Measurements from ENCODE around the gene PDE5A. TPM values are rescaled to one million over a fixed set of nuclear protein-coding genes. Genes with fewer than 3 reads are reported as not detected.

PDE5A gene
- total RNA-seq, 6 experiments from 2014 or later, result 0.56 to 2.4 (median 0.91) TPM

DNA sequence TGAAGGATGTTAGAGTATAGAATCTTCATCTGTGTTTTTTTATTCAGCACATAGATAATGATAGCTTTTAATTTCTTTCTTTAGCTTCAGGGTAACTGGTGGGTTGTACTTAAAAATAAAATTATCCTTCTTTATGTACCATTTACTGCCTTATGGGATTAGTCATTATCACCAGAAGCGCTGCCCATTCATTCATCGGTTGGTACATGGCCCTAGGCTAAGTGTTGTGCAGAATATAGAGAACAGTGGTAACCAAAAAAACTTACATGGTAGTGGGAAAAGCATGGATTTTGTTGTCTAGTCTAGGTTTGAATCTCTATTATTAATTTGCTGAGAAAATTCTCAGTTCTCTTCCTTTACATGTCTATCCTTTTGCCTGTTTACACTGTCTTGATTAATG, 43.5 kb upstream of the PDE5A start:
- Histone ChIP-seq H3K9me3 (no peaks in the 10 kb centered on the region), H3K4me1 (no peaks in the 10 kb centered on the region), H3K27me3 (no peaks in the 10 kb centered on the region), H3K36me3 (no peaks in the 10 kb centered on the region), H3K4me3 (no peak overlapping the region), H3K27ac (no peak overlapping the region)
- TF ChIP-seq POLR2A (IDR thresholded peaks at IDR 0.05), result no peak
- TF ChIP-seq, protein P1, sequence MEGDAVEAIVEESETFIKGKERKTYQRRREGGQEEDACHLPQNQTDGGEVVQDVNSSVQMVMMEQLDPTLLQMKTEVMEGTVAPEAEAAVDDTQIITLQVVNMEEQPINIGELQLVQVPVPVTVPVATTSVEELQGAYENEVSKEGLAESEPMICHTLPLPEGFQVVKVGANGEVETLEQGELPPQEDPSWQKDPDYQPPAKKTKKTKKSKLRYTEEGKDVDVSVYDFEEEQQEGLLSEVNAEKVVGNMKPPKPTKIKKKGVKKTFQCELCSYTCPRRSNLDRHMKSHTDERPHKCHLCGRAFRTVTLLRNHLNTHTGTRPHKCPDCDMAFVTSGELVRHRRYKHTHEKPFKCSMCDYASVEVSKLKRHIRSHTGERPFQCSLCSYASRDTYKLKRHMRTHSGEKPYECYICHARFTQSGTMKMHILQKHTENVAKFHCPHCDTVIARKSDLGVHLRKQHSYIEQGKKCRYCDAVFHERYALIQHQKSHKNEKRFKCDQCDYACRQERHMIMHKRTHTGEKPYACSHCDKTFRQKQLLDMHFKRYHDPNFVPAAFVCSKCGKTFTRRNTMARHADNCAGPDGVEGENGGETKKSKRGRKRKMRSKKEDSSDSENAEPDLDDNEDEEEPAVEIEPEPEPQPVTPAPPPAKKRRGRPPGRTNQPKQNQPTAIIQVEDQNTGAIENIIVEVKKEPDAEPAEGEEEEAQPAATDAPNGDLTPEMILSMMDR (IDR thresholded peaks at IDR 0.05), result no peak
- WGBS (ENCODE audit: insufficient coverage, low coverage, low lambda C conversion rate, missing lambda C conversion rate), result 95% methylated on average over 2 of the region's 2 CpGs
- intact Hi-C loops (cut with DNase I), result no loop called here
- ATAC-seq (no peak), DNase-seq (no peak)

DNA sequence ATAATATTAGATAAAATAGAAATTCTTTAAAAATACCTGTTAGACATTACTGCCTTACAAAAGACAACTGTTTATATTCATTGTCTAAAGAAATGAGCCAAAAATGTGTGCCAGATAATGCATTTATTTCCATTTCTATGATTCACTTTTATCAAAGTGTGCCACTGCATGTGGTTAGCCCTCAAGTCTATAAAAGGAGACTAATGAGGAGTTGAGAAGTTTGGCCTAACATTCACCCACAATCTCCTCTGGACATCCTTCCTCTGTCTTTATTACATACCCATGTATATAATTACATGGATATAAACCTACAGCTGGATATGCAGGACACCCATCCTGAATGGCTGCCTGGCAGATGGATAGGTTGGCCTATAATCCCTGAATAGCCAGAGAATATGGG, 42.6 kb upstream of the PDE5A start:
- no peak overlapping the region for H3K27ac ChIP-seq
- intact Hi-C loops (cut with DNase I), result no loop called here
- ATAC-seq (no peak), DNase-seq (no peak)
- no peaks in the 10 kb centered on the region for H3K4me1 ChIP-seq
- no peak for TF ChIP-seq POLR2A (IDR thresholded peaks at IDR 0.05)
- TF ChIP-seq, protein P1 (IDR thresholded peaks at IDR 0.05), result no peak
- H3K36me3 ChIP-seq, result no peaks in the 10 kb centered on the region
- no peak overlapping the region for H3K4me3 ChIP-seq
- no peaks in the 10 kb centered on the region for H3K9me3 ChIP-seq
- H3K27me3 ChIP-seq, result no peaks in the 10 kb centered on the region

DNA sequence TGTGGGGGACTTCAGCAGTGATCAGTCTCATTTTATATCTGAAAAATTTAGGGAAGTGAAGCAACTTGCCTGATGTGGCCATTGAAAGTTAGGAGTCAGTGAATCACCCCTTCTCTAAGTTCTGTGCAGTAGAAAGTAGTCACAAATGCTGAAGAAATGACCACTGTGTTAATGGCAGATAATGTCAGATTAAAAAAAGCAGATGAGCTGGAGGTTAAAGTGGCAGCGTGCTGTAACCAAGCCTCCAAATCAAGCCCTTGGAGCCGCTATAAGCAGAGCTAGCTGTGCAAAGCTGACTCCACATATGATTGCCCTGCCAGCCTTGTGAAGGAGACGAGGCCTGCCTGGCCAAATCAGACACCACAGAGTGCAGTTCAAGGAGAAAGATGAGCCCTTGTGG, 39.2 kb upstream of the PDE5A start:
- no peak overlapping the region for H3K4me3 ChIP-seq
- intact Hi-C loops (cut with DNase I), result no loop called here

DNA sequence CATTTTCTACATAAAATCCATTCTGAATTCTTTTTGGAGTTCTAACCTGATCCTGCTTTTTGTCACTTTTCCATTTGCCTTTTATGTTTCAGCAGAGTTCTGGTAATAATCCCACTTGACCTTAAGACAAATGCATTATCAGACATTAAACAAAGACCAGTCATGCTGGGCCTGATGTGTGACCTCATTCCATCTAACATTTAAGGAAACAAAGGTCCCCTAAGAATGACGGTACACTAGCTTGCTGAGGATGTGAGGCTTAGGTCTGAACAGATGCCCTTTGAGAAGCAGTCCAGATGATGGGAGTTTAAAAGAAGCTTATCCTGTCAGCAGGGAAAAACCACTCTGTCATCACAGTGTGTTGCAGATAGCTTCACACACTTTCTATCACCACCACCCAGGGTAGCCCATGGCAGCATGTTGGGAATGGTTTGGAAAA, 38.1 kb upstream of the PDE5A start:
- H3K27me3 ChIP-seq, result no peaks in the 10 kb centered on the region
- TF ChIP-seq POLR2A (IDR thresholded peaks at IDR 0.05), result no peak
- TF ChIP-seq, protein P1 (IDR thresholded peaks at IDR 0.05), result no peak
- no peak overlapping the region for H3K27ac ChIP-seq
- WGBS (ENCODE audit: insufficient coverage, low coverage, low lambda C conversion rate, missing lambda C conversion rate), result 75% methylated on average over 1 of the region's 1 CpG
- no peaks in the 10 kb centered on the region for H3K4me1 ChIP-seq
- no peak overlapping the region for H3K4me3 ChIP-seq
- no peak for ATAC-seq
- no peaks in the 10 kb centered on the region for H3K9me3 ChIP-seq
- no peak for DNase-seq
- H3K36me3 ChIP-seq, result no peaks in the 10 kb centered on the region
- intact Hi-C loops (cut with DNase I), result no loop called here

More for the DNA sequence above, 39.2 kb upstream of the PDE5A start:
- ATAC-seq (no peak), DNase-seq (no peak)
- 75% methylated on average over 3 of the region's 3 CpGs for WGBS (ENCODE audit: insufficient coverage, low coverage, low lambda C conversion rate, missing lambda C conversion rate)
- Histone ChIP-seq H3K27me3 (no peaks in the 10 kb centered on the region), H3K36me3 (no peaks in the 10 kb centered on the region), H3K27ac (no peak overlapping the region), H3K4me1 (no peaks in the 10 kb centered on the region), H3K9me3 (no peaks in the 10 kb centered on the region)
- TF ChIP-seq POLR2A (IDR thresholded peaks at IDR 0.05), result no peak
- TF ChIP-seq, protein P1 (IDR thresholded peaks at IDR 0.05), result no peak

DNA sequence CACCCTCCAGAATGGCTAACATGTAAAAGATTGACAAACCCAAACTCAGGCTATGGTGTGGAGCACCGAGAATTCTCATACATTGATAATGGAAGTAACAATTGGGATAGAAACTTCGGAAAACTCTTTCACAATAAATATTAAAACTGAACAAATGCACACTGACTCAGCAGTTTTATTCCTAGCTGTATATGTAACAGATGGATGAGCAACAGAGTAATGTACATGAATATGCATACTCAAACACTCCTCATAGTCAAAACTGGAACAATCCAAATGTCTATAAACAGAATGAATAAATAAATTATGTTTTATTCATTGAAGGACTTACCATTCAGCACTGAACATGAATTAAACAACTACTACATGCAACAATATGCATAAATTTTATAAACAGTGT, 37.1 kb upstream of the PDE5A start:
- no peak overlapping the region for H3K27ac ChIP-seq
- no peaks in the 10 kb centered on the region for H3K4me1 ChIP-seq
- DNase-seq, result no peak
- intact Hi-C loops (cut with DNase I), result no loop called here
- ATAC-seq, result no peak
- TF ChIP-seq POLR2A (IDR thresholded peaks at IDR 0.05), result no peak
- TF ChIP-seq, protein P1 (IDR thresholded peaks at IDR 0.05), result no peak
- no peaks in the 10 kb centered on the region for H3K27me3 ChIP-seq
- H3K36me3 ChIP-seq, result no peaks in the 10 kb centered on the region
- 89% methylated on average over 2 of the region's 2 CpGs for WGBS (ENCODE audit: insufficient coverage, low coverage, low lambda C conversion rate, missing lambda C conversion rate)
- no peaks in the 10 kb centered on the region for H3K9me3 ChIP-seq
- no peak overlapping the region for H3K4me3 ChIP-seq
